DND-41 (cell line): ENCODE data around the gene RXFP4.

Source experiments
- EZH2 ChIP-seq: IDR thresholded peaks from 3 replicates; pipeline ENCODE4 v1.6.1; 2012; ENCODE audit warnings: borderline replicate concordance, low read depth, mild to moderate bottlenecking, moderate library complexity, low read length, inconsistent platforms; ENCODE audit not compliant: severe bottlenecking
- TF ChIP-seq, protein P1 (sequence below): IDR thresholded peaks from 2 replicates; pipeline ENCODE4 v1.5.1; 2012; ENCODE audit warnings: borderline replicate concordance, low read length, moderate library complexity, mild to moderate bottlenecking; ENCODE audit not compliant: poor library complexity, severe bottlenecking; ENCODE audit errors: extremely low read depth

DNA sequence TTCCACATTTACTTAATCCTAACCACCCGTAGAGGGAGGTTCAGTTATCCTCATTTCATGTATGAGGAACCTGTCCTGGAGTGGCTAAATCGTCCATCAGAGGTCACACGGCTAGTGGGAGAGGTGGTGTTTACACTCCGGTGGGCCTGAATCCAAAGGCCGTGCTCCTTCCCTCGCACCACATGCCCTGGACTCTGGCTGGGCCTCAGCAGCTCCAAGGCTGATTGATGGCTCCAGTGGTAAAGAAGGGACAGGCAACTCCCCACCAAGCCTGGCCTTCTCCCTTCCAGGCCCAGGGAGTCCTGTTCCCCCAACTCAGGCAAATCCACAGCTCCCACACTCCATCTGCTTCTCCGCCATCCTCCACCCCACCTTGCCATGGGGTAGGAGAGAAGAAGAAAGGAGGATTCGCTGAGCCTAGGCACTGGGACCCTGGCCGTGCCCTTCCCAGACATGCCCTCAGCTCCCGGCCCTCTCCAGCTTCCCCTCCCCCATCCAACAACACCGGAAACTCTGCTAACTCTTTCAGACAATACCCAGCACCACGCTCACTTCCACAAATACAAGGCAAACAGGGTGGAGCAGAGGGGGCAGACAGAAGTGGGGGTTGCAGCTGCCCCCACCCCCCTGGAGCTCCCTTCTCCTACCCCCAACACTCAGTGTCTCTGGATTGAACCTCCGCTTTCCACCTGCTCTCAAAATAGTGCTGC is 26.1 kb downstream of the RXFP4 start:
- TF ChIP-seq, protein P1, sequence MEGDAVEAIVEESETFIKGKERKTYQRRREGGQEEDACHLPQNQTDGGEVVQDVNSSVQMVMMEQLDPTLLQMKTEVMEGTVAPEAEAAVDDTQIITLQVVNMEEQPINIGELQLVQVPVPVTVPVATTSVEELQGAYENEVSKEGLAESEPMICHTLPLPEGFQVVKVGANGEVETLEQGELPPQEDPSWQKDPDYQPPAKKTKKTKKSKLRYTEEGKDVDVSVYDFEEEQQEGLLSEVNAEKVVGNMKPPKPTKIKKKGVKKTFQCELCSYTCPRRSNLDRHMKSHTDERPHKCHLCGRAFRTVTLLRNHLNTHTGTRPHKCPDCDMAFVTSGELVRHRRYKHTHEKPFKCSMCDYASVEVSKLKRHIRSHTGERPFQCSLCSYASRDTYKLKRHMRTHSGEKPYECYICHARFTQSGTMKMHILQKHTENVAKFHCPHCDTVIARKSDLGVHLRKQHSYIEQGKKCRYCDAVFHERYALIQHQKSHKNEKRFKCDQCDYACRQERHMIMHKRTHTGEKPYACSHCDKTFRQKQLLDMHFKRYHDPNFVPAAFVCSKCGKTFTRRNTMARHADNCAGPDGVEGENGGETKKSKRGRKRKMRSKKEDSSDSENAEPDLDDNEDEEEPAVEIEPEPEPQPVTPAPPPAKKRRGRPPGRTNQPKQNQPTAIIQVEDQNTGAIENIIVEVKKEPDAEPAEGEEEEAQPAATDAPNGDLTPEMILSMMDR = no peak
- no peak for TF ChIP-seq EZH2
